A673 (cell line): ENCODE measurements around the gene LIMA1.

Source experiments
- EZH2 ChIP-seq: fragments of 200-600 bp; sonication (generic); IDR thresholded peaks from 2 replicates; pipeline ENCODE4 v1.6.1; 2017; ENCODE audit warnings: borderline replicate concordance, low read depth, mild to moderate bottlenecking, mixed read lengths, antibody characterized with exemption, low read length; ENCODE audit not compliant: poor library complexity, severe bottlenecking
- TF ChIP-seq, protein P1 (sequence below): fragments of 300-800, 200-600 bp; sonication (generic); conservative IDR thresholded peaks from 2 replicates; pipeline ENCODE4 v1.5.1; 2017; ENCODE audit warnings: low read depth, mild to moderate bottlenecking, antibody characterized with exemption, low read length, moderate library complexity, mixed read lengths

DNA sequence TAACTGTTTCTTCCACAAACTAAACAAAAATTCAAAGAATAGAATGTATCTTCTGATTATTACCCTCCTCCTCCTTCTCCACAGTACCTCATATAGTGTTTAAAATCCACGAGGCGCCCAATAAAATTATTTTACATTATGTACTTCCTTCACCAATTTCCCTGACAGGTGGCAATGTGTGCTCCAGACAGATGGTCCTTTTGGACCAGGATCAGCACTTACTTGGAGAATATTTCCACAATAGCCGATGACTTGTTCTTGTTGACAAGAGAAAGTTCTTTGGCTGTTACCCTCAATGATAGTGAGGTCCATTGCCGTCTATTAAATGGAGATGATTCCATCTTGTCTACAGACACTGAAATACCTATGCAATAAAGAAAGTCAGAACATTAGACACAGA lies 34.9 kb downstream of the LIMA1 start:
- TF ChIP-seq, protein P1, sequence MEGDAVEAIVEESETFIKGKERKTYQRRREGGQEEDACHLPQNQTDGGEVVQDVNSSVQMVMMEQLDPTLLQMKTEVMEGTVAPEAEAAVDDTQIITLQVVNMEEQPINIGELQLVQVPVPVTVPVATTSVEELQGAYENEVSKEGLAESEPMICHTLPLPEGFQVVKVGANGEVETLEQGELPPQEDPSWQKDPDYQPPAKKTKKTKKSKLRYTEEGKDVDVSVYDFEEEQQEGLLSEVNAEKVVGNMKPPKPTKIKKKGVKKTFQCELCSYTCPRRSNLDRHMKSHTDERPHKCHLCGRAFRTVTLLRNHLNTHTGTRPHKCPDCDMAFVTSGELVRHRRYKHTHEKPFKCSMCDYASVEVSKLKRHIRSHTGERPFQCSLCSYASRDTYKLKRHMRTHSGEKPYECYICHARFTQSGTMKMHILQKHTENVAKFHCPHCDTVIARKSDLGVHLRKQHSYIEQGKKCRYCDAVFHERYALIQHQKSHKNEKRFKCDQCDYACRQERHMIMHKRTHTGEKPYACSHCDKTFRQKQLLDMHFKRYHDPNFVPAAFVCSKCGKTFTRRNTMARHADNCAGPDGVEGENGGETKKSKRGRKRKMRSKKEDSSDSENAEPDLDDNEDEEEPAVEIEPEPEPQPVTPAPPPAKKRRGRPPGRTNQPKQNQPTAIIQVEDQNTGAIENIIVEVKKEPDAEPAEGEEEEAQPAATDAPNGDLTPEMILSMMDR, result no peak
- TF ChIP-seq EZH2, result no peak
